HepG2 (cell line): ENCODE data around the gene NOXA1. TPM values are rescaled to one million over a fixed set of nuclear protein-coding genes. Genes with fewer than 3 reads are reported as not detected.
"Not testable (repeated sequence)": the region's sequence is repeated elsewhere in the genome, so short reads cannot be mapped to it uniquely, and the experiment has no call there.

Source experiments
- ATAC-seq: fragments of 200-7000 bp; cut with Tn5 transposase; 3 replicates; pipeline ENCODE4 v1.9.1; 2020; ENCODE audit warnings: mild to moderate bottlenecking, moderate library complexity
- BruUV-seq: library from RNA; stranded (reverse); fragments of 400-500 nt; replicated peaks from 2 replicates; lab custom pipeline; 2021; lab: Mats Ljungman, UMichigan
- CTCF ChIA-PET: fragments of 300-600 bp; formaldehyde crosslinking; extraction: SDS; loops from one replicate; lab custom pipeline; 2021; ENCODE audit warnings: low total read pairs, inconsistent platforms, low intra/inter-chr PET ratio; lab: Yijun Ruan, JAX
- POLR2A ChIA-PET: fragments of 350-600 bp; sonication (Branson Sonifier 250); formaldehyde crosslinking; loops from one replicate; lab custom pipeline; 2020; ENCODE audit warnings: antibody characterized with exemption, inconsistent platforms; lab: Yijun Ruan, JAX
- DNase-seq: peaks from one replicate; pipeline ENCODE4 v3.0.0-alpha.2; 2015; ENCODE audit warnings: low spot score
- FAIRE-seq: peaks from 3 replicates; lab custom pipeline; 2011; peaks lifted over from hg19 to GRCh38; lab: Jason Lieb, UNC
- H2AFZ ChIP-seq: one replicate; pipeline ENCODE4 v1.6.1; 2011; ENCODE audit warnings: low read length, inconsistent platforms
- H3K27ac ChIP-seq: fragments of 300-600 bp; 3 replicates; pipeline ENCODE4 v1.8.0; 2011; ENCODE audit warnings: mixed run types, mild to moderate bottlenecking, mixed read lengths, low read length, inconsistent platforms; ENCODE audit not compliant: insufficient read depth; ENCODE audit errors: extremely low read length
- H3K27me3 ChIP-seq, 2 experiments: fragments of 200-600 bp in 1 of 2; 2 replicates in 1 of 2; 3 replicates in 1 of 2; pipeline versions ENCODE4 v1.6.0 to v1.8.0; 2011; ENCODE audit warnings: low read length in 2 of 2, mild to moderate bottlenecking in 2 of 2, moderate library complexity in 2 of 2, inconsistent platforms in 1 of 2; ENCODE audit not compliant: insufficient read depth in 2 of 2, control insufficient read depth in 1 of 2
- H3K36me3 ChIP-seq, 2 experiments: fragments of 200-600 bp in 1 of 2; replicated peaks in 1 of 2; 2 replicates in 1 of 2; 3 replicates in 1 of 2; pipeline versions ENCODE4 v1.5.1 to v1.8.0; 2011; ENCODE audit warnings: low read length in 2 of 2, inconsistent platforms in 1 of 2; ENCODE audit not compliant: insufficient read depth in 2 of 2, control insufficient read depth in 1 of 2
- H3K4me1 ChIP-seq: 2 replicates; pipeline ENCODE4 v1.5.1; 2012; ENCODE audit warnings: low read length, inconsistent platforms; ENCODE audit not compliant: insufficient read depth
- H3K4me2 ChIP-seq: 2 replicates; pipeline ENCODE4 v1.6.0; 2011; ENCODE audit warnings: low read depth, low read length, inconsistent platforms
- H3K4me3 ChIP-seq, 3 experiments: fragments of 200-600 bp in 1 of 3; sonication (generic), shearing (Covaris generic) in 1 of 3; replicated peaks in 1 of 3; 2 replicates each; pipeline ENCODE4 v1.5.1; 2011 to 2016; ENCODE audit warnings: low read length in 3 of 3, inconsistent platforms in 2 of 3, low read depth in 2 of 3, mild to moderate bottlenecking in 2 of 3, control low read depth in 1 of 3, mixed read lengths in 1 of 3; ENCODE audit not compliant: insufficient read depth in 1 of 3
- H3K79me2 ChIP-seq: one replicate; pipeline ENCODE4 v1.6.1; 2011; ENCODE audit warnings: low read length, inconsistent platforms; ENCODE audit not compliant: insufficient read depth
- H3K9ac ChIP-seq: 2 replicates; pipeline ENCODE4 v1.6.0; 2011; ENCODE audit warnings: mild to moderate bottlenecking, low read depth, low read length, inconsistent platforms; ENCODE audit not compliant: insufficient read depth
- H3K9me3 ChIP-seq: 2 replicates; pipeline ENCODE4 v1.5.1; 2012; ENCODE audit warnings: mild to moderate bottlenecking, low read length
- H4K20me1 ChIP-seq: 2 replicates; pipeline ENCODE4 v1.6.0; 2011; ENCODE audit warnings: inconsistent platforms, mild to moderate bottlenecking, low read length, moderate library complexity; ENCODE audit not compliant: insufficient read depth
- TOPORS ChIP-seq: sonication (generic); formaldehyde crosslinking; IDR thresholded peaks from 2 replicates; pipeline ENCODE4 v1.8.0; 2023; ENCODE audit warnings: mild to moderate bottlenecking, missing genetic modification reagents
- ZNF619 ChIP-seq: sonication (generic); formaldehyde crosslinking; IDR thresholded peaks from 2 replicates; pipeline ENCODE4 v1.4.0; 2020; ENCODE audit warnings: mild to moderate bottlenecking, missing genetic modification reagents
- WGBS: methylation state at CpG from one replicate; pipeline ENCODE4 v1.1.6; 2017; ENCODE audit warnings: low lambda C conversion rate; 5-methylcytosine and 5-hydroxymethylcytosine counted together
- in situ Hi-C: cut with HindIII; loops from 2 replicates; pipeline ENCODE4 v1.10.0; 2017; ENCODE audit warnings: low pct_unique_long_range_greater_than_20kb; ENCODE audit not compliant: extremely low pct_ligation_motif_present
- intact Hi-C: fragments of 100-400 bp; cut with micrococcal nuclease; formaldehyde crosslinking; loops from one replicate; pipeline ENCODE4 v1.10.0; 2022; ENCODE audit not compliant: unreplicated experiment
- polyA plus RNA-seq, 8 experiments: library from polyadenylated mRNA; depleted of rRNA in 3 of 8; stranded (reverse) in 7 of 8; unstranded in 1 of 8; fragments of >200 nt; fragmentation: Illumina TruSeq in 4 of 8; extraction: Trizol in 4 of 8; gene quantifications; 2 replicates each; pipeline versions ENCODE4 v1.2.1 to v1.2.3, GENCODE V29; 2011 to 2016; ENCODE audit warnings: low read depth in 4 of 8, missing spikeins in 1 of 8, mixed read lengths in 1 of 8; ENCODE audit not compliant: insufficient read depth in 1 of 8
- total RNA-seq, 5 experiments: library from RNA; depleted of rRNA; stranded (reverse); fragments of >200 nt; fragmentation: Illumina TruSeq; extraction: Trizol; gene quantifications; 2 replicates each; pipeline ENCODE4 v1.2.3, GENCODE V29; 2016; ENCODE audit warnings: low read depth in 1 of 5

Gene NOXA1
- total and polyA plus RNA-seq, 2 of the 13 experiments (the other 11 are each of a cell fraction or from before 2014, with no cell fraction given), result 0.78 to 1.2 TPM

DNA sequence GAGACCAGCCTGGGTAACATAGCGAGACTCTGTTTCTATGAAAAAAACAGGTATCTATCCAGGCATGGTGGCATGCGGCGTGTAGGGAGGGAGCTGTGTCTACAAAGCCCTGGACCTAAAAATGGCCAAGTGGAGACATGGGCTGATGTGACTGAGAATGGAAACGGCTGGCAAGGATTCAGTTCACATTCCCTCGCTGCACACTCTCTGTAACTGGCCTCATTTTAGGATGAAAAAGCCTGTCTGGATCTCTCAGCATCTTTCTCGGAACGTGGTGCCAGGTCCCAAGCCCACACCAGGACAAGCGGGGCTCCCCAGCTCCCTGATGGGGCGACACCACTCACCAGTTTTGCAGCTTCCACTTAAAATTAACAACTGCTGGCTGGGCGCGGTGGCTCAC is 13.7 kb upstream of the NOXA1 start:
- CTCF ChIA-PET, result no interaction called here
- 92% methylated on average over 9 of the region's 11 CpGs for WGBS
- Histone ChIP-seq H3K4me1 (peaks cover 19% of the 10 kb centered on the region), H3K9me3 (no peaks in the 10 kb centered on the region), H3K79me2 (no peaks in the 10 kb centered on the region), H3K4me3 (no peak overlapping the region), H4K20me1 (no peaks in the 10 kb centered on the region), H2AFZ (no peak overlapping the region), H3K27ac (no peak overlapping the region), H3K36me3 (no peaks in the 10 kb centered on the region)
- no TSS peak for BruUV-seq
- ATAC-seq, result no peak
- TF ChIP-seq ZNF619 (no peak), TOPORS (CRISPR knock-in tag) (no peak)
- TF ChIP-seq, all 625 proteins: peak for 0
- DNase-seq (no peak), FAIRE-seq (no peak)
- no peaks in the 10 kb centered on the region for H3K27me3 ChIP-seq
- in situ Hi-C loops, result loop anchor here (5.0 kb wide), 1 partner anchor 117 kb away; no protein-coding TSS in a partner anchor
- intact Hi-C loops, result loop anchor here (10.0 kb wide), 1 partner anchor 105 kb away; the partner anchor contains the start of gene NRARP
- POLR2A ChIA-PET, result interaction anchor here (0.6 kb wide), 1 partner anchor 23 kb away, joined by 5 read pairs; no protein-coding TSS in a partner anchor
- no peak overlapping the region for H3K4me2 ChIP-seq
- H3K9ac ChIP-seq, result no peak overlapping the region

DNA sequence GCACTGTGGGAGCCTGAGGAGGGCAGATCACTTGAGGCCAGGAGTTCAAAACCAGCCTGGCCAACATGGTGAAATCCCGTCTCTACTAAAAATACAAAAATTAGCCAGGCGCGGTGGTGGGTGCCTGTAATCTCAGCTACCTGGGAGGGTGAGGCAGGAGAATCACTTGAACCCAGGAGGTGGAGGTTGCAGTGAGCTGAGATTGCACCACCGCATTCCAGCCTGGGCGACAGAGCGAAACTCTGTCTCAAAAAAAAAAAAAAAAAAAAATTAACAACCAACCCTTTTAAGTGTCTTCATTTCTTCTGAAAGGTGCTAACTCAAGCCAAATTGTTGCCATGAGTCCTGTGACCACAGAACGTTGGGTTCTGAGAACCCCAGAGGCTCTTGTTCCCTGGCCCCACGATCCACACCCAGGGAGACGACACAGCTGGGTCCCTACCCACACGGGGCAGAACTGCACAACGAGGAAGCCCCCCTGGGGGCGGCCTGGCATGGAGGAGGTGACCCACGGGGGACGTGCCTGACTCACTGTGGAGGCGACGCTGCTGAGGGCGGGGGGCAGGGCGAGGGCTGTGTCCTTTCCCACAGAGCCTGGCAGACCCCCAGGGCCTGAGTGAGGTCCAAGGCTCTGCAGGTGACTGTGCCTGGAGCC is 12.8 kb upstream of the NOXA1 start:
- CTCF ChIA-PET, H2AFZ ChIP-seq, H3K4me2 ChIP-seq, FAIRE-seq, intact Hi-C loops, H3K27ac ChIP-seq, in situ Hi-C loops, ATAC-seq, H3K9me3 ChIP-seq, DNase-seq, BruUV-seq, H3K27me3 ChIP-seq, H3K36me3 ChIP-seq, H3K4me3 ChIP-seq, H3K79me2 ChIP-seq, H4K20me1 ChIP-seq, H3K9ac ChIP-seq: not testable (repeated sequence)
- H3K4me1 ChIP-seq, result peaks cover 19% of the 10 kb centered on the region
- POLR2A ChIA-PET, result interaction anchor here (0.6 kb wide), 1 partner anchor 22 kb away, joined by 5 read pairs; no protein-coding TSS in a partner anchor
- 86% methylated on average over 9 of the region's 18 CpGs for WGBS
